GM18505 (cell line): ENCODE results near the gene LMO2.
"Not testable (repeated sequence)": the region's sequence is repeated elsewhere in the genome, so short reads cannot be mapped to it uniquely, and the experiment has no call there.

ENCODE experiments used
- ATAC-seq: cut with Tn5 transposase; IDR thresholded peaks from one replicate; pipeline ENCODE4 v1.9.1; 2021; ENCODE audit not compliant: unreplicated experiment
- POLR2A ChIP-seq: IDR thresholded peaks from 4 replicates; pipeline ENCODE4 v1.6.1; 2011; ENCODE audit warnings: borderline replicate concordance; ENCODE audit not compliant: insufficient read depth, insufficient read length; ENCODE audit errors: extremely low read depth

Gene LMO2

DNA sequence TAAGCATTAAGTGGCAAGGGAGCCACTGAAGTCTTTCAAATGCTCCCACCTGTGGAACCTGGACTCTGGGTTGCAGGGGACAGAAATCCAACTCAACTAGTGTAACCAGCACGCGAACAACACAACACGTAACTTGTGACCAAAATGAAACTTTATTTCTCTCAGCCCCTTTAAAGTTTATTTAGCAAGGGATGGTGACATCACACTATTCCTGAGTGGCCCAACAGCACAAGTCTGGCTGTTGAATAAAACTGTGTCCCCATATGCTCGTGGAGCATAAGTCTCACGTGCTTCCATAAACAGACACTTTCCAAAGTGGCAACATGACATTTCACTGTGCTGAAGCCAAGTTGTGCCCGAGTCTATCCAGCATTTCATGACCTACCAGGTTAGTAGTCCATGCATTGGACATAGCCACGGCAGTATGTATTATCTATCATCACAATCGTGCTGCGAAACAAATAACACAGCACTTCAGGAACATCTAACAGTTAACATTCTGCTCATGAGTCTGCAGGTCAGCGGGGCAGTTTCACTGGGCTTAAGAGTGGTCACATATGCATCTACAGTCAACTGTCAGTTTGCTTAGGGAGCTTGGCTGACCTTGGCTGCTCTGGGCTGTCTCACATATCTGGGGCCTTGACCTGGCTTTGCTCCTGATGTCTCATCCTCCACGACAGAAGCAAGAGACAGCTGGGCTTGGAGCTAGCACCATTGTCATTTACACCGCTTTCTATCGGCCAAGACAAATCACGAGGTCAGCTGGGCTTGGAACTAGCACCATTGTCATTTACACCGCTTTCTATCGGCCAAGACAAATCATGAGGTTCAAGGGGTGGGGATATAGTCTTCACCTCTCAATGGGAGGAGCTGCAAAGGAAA lies 35.0 kb upstream of the LMO2 start:
- no peak for TF ChIP-seq POLR2A
- no peak for ATAC-seq

DNA sequence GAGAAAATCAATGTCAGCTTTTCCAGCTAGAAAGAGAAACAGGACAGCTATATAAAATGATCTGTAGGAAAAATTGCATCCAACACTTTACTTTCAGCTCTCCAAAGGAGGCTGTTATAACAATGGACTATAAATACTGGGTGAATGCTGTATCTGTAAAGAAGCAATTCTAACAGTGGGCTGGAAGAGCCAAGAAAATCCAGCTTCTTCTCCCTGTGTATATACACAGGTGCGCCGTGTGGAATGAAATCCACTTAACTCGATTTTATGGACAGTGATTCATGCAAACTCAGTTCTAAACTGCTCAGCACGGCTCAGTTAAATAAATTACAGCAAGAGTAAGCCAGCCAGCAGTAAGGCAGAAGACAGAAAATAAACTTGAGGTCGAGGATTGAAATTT lies 32.5 kb upstream of the LMO2 start:
- ATAC-seq: no peak
- TF ChIP-seq POLR2A: no peak

DNA sequence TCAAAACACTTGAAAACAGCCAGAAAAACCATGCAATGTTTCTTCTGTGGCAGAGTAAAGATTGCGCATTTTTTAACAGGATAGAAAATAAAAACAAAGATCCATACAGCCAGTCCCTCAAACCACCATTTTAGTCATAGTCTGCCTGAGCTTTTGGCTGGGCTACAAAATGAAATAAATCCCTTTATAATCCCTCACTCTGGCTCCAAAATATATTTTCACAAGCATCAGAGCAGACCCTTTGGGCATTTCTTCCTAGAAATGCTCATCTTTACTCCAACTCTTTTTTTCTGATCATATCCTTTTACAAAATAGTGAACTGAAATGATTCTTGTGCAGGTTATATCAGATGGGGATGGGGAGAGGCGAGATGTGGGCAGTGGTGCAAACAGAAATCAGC lies 31.8 kb upstream of the LMO2 start:
- no peak for TF ChIP-seq POLR2A
- no peak for ATAC-seq

DNA sequence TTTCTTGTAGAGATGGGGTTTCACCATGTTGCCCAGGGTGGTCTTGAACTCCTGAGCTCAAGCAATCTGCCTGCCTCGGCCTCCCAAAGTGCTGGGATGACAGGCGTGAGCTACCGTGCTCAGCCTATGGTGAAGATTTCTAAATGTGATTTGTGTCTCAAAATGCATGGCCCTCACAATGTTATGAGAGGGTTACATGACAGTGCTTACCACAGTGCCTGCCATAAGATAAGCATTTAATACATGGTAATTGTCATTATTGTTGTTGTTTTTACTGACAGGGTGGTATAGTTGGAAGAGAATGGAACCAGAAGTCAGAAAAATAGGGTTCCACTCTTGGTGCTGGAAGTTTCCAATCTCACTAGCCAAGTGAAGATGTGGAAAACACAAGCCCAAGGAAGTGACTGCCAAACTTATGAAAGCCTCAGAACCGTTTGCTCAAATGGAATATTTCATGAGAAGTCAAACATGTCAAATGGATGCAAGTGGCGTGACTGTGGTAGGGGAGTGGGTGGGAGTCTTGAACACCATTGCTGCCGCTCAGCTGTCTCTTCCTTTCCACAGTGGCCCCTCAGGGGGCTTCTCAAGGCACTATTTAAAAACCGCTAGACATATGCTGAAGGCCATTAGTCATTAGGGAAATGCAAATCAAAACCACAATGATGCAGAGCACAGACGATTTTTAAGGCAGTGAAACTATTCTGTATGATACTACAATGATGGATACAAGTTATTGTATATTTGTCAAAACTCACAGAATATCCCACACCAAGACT lies 29.1 kb upstream of the LMO2 start:
- no peak for TF ChIP-seq POLR2A
- peak; percentile 92 for ATAC-seq

DNA sequence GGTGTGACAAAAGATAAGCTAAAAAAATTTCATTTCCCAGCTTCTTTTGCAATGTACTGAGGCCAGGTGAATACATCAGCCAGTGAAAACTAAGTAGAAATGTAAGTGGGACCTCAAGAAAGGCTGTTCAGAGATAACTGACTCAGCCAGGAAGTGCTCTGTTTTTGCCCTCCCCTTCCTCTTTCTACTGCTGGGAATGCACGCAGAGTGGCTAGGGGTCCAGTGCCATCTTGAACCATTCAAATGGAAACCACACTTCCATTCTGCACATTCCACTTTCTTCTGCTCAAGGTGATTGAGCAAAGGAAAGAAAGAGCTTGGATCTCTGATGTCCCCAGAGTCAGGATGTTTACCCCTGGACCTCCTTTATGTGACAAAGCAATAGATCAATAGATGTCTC lies 27.8 kb upstream of the LMO2 start:
- TF ChIP-seq POLR2A: no peak
- no peak for ATAC-seq

DNA sequence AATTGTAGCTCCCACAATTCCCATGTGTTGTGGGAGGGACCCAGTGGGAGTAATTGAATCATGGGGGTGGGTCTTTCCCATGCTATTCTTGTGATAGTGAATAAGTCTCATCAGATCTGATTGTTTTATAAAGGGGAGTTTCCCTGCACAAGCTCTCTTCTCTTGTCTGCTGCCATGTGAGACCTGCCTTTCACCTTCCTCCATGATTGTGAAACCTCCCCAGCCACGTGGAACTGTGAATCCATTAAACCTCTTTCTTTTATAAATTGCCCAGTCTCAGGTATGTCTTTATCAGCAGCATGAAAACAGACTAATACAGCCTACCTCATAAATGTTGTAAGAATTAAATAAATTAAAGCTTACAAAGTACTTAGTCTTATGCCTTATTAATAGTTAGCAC lies 25.5 kb upstream of the LMO2 start:
- ATAC-seq: not testable (repeated sequence)

DNA sequence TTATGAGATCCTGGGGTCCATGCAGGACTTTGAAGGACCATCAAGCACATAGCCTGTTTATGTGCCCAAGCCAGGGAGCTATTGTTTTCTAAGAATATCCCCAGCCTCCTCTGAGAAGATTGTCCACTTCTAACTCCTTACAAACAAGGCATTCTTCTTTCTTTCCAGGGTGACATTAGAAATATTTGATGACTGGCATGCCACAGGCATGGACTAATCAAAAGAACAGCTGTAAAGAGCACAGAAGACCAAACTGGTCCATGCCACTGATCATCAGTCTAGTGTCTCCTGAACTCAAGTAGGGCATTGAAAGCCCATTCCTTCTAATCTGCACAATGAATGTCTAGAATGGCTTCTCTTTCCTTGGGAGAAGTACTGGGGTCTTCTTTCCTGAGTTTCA lies 24.9 kb upstream of the LMO2 start:
- ATAC-seq: no peak
- TF ChIP-seq POLR2A: no peak

DNA sequence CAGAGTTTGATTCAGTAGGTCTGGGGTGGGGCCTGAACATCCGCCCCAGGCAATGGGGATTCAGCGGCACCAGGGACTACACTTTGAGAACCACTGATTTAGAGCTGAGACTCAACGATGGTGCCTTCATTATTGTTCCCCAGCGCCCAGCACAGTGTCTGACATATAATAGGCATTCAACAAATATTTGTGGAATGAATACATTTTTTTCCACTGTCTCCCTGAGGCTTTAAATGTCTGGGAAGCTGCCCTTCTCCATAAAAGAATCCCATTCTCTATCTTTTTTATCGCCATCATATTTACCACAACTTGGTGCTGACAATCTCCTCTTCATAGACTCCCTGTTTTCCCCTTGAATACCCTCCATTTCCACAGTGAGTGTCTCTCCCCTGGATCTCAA lies 23.6 kb upstream of the LMO2 start:
- ATAC-seq: no peak
- TF ChIP-seq POLR2A: no peak

DNA sequence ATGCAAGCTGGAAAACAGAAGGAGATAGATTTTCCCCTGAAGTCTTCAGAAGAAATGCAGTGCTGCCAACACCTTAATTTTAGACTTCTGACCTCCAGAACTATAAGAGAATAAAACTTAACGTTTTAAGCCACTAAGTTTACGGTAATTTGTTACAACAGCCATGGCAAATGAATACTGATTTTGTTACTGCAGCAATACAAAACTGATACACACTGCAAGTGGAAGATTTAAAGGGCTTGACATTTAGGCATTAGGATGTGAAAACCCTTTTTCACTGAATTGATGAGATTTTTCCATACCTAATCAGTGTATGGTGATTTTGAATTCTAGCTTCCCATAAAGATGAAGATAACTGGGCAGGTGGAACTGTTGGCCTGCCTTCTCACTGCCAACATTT lies 22.1 kb upstream of the LMO2 start:
- no peak for ATAC-seq
- TF ChIP-seq POLR2A: no peak

DNA sequence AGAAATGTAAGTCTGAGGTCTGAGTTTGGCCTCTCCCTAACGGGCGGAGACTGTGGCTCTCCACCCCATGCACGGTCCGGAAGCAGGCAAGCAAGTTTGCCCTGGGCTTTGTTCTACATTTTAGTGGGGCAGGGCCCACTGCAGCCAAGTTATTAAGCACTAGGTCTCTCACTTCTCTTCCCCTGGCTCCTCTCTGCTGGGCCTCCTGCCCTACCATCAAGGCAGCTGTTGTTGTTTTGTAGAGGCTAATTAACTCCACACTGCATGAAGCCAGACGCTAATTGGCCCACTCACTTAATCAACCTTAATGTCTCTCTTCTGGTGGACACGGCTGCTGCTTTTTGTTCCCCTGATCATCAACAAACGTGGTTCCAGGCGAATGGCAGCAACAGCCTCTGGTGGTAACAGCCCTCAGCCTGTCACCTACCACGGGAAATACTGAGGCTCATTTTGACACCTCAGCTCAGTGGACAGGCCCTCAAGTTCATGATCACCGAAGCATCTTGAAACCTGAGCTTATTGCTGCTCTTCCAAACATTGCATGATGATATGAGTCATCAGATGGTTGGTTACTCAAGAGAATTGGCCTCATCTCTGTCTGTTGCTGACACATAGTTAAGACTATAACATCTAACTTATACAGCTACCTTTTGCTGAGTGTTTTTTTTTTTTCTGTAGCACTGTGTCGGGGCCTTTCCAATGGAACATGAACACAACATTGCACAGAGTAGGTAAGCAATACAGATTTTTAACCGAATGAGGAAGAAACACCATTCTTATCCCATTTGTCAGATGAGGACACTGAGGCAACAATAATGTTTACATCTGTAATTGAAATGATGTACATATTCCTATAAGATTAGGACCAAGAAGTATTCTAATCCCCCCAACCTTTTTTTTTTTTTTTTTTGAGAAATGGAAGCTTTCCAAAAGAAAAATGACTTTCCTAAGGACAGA lies 20.8 kb upstream of the LMO2 start:
- peak; percentile 89 for ATAC-seq
- peak; percentile 65 for TF ChIP-seq POLR2A

DNA sequence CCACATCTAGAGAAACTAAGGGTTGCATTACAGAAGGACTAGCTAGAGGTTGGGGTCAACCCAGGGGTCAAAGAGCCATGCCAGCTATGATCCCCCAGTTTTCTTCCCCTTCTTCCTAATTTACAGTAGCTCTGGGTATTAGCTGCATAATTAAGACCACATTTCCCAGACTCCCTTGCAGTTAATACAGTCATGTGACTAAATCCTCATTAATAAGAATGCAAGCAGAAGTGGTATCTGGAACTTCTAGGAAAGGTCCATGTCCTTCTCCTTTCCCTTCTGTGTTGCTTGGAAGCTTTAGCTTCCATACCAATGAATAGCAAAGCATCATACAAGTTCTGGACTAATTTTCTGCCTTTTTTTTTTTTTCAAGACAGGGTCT lies 19.1 kb upstream of the LMO2 start:
- TF ChIP-seq POLR2A: no peak
- no peak for ATAC-seq

DNA sequence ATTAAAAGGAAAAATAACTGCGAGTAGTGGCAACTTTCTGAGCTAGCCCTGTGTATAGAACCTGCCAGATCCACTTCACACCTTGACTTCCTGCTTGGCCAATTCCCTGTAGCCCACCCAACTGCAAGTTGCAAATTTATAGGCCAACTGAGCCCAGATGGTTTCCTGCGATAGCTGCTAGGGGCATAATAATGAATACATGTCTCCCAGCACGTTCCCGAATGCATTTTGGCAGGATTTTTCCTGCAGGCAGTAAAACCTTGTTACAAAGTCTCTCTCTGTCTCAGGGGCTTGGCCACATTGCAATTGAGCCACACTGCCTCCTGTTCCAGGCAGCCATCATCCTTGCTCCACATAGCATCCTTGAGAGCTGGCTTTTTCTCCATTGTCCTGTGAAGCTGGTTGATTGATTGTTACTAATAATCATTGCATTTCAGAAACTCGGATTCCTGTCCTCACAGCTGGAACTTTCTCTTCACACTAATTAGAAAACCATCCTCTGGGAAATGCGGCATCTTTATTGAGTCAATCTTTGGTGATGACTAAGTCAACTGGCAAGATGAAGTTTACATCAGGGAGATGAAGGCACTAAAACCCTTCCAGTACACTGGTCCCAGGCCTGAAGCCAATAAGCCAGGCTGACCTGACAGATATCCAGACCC lies 18.6 kb upstream of the LMO2 start:
- no peak for TF ChIP-seq POLR2A
- ATAC-seq: no peak

DNA sequence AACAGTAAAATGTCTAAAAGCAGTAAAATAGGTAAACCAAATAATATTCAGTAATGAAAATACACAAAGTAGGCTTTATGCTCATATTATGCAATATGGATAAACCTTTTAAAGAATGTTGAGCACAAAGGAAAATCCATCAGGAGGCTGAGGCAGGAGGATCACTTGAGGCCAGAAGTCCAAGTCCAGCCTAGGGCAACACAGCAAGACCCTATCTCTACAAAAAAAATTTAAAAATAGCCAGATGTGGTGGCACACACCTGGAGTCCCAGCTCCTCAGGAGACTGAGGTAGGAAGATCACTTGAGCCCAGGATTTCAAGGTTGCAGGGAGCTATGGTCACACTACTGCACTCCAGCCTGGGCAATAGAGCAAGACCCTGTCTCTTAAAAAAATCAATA lies 17.7 kb upstream of the LMO2 start:
- ATAC-seq: no peak
- TF ChIP-seq POLR2A: no peak
